Measurements from ENCODE around the gene RABAC1.
A peak's percentile ranks its signal among the peaks of the same experiment; 100 is the strongest.
"Not testable (repeated sequence)": the region's sequence is repeated elsewhere in the genome, so short reads cannot be mapped to it uniquely, and the experiment has no call there.

RABAC1 gene

GRCh38 chr19:41947091-41947490, 12.0 kb downstream of the RABAC1 start:
- DNase-seq (ENCODE audit: low read depth in 1 of 2, low spot score in 1 of 2): no peak

- peak; percentile 61 to 69 for DNase-seq (ENCODE audit: low read depth in 1 of 2, low spot score in 1 of 2)
Measured at GRCh38 chr19:41945135-41945766, 13.9 kb downstream of the RABAC1 start.

- no peak for DNase-seq (ENCODE audit: low read depth in 1 of 2, low spot score in 1 of 2)
Measured at GRCh38 chr19:41944336-41944735, 14.8 kb downstream of the RABAC1 start.

- no peak for DNase-seq (ENCODE audit: low read depth in 1 of 2, low spot score in 1 of 2)
Measured at GRCh38 chr19:41941410-41942202, 17.5 kb downstream of the RABAC1 start.

GRCh38 chr19:41940731-41941409, 18.3 kb downstream of the RABAC1 start:
- no peak for DNase-seq (ENCODE audit: low read depth in 1 of 2, low spot score in 1 of 2)

- DNase-seq (ENCODE audit: low read depth in 1 of 2, low spot score in 1 of 2): no peak
Measured at GRCh38 chr19:41939861-41940730, 19.0 kb downstream of the RABAC1 start.

GRCh38 chr19:41939209-41939608, 19.9 kb downstream of the RABAC1 start:
- DNase-seq (ENCODE audit: low read depth in 1 of 2, low spot score in 1 of 2): not testable (repeated sequence)

GRCh38 chr19:41937525-41938468, 21.3 kb downstream of the RABAC1 start:
- DNase-seq (ENCODE audit: low read depth in 1 of 2, low spot score in 1 of 2): no peak

GRCh38 chr19:41936961-41937360, 22.2 kb downstream of the RABAC1 start:
- no peak for DNase-seq (ENCODE audit: low read depth in 1 of 2, low spot score in 1 of 2)

GRCh38 chr19:41936416-41936850, 22.7 kb downstream of the RABAC1 start:
- DNase-seq (ENCODE audit: low read depth in 1 of 2, low spot score in 1 of 2): no peak

GRCh38 chr19:41935760-41936415, 23.2 kb downstream of the RABAC1 start:
- no peak for DNase-seq (ENCODE audit: low read depth in 1 of 2, low spot score in 1 of 2)

GRCh38 chr19:41934849-41935374, 24.2 kb downstream of the RABAC1 start:
- peak; percentile 54 to 59 for DNase-seq (ENCODE audit: low read depth in 1 of 2, low spot score in 1 of 2)

GRCh38 chr19:41933693-41934426, 25.3 kb downstream of the RABAC1 start:
- DNase-seq (ENCODE audit: low read depth in 1 of 2, low spot score in 1 of 2): no peak

GRCh38 chr19:41932720-41933332, 26.3 kb downstream of the RABAC1 start:
- DNase-seq (ENCODE audit: low read depth in 1 of 2, low spot score in 1 of 2): no peak

- no peak for DNase-seq (ENCODE audit: low read depth in 1 of 2, low spot score in 1 of 2)
Measured at GRCh38 chr19:41932259-41932719, 26.8 kb downstream of the RABAC1 start.

GRCh38 chr19:41930926-41931592, 28.1 kb downstream of the RABAC1 start:
- no peak for DNase-seq (ENCODE audit: low read depth in 1 of 2, low spot score in 1 of 2)

GRCh38 chr19:41930322-41930722, 28.8 kb downstream of the RABAC1 start:
- no peak for DNase-seq (ENCODE audit: low read depth in 1 of 2, low spot score in 1 of 2)
